NCI-H524 (cell line): ENCODE results near the gene PRUNE1.
A peak's percentile ranks its signal among the peaks of the same experiment; 100 is the strongest.

Experiments used
- DNase-seq, 2 experiments: peaks; one replicate each; lab custom pipeline; 2025; lab: John Stamatoyannopoulos, UW

The PRUNE1 gene

GRCh38 chr1:151050051-151050688 lies 41.9 kb downstream of the PRUNE1 start:
- no peak for DNase-seq

GRCh38 chr1:151051356-151052009 lies 43.2 kb downstream of the PRUNE1 start:
- DNase-seq, result no peak

- DNase-seq, result no peak
Observed at GRCh38 chr1:151054971-151055547, 46.8 kb downstream of the PRUNE1 start.

DNA sequence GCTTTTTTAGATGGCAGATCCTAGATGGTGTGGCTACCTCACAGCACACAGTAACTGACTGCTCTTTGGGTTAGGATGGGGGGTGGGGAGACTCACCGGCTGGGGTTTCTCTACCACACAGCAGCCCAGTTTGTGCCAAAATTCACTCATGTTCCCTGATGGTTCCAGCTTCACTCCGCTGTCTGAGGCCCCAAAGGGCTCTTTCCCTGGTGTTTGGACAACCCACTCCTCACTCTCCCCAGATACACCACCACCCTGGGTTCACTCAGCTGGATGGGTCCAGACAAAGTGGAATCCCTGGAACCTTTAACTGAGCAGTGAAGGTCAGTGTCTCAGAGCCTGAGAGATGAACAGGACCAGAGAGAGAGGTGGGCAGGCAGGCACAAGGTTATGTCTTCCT lies 47.3 kb downstream of the PRUNE1 start:
- no peak for DNase-seq

- DNase-seq, result no peak
Observed at GRCh38 chr1:151056149-151056548, 47.9 kb downstream of the PRUNE1 start.

GRCh38 chr1:151058692-151059091 lies 50.4 kb downstream of the PRUNE1 start:
- peak; percentile 16 to 47 for DNase-seq

DNA sequence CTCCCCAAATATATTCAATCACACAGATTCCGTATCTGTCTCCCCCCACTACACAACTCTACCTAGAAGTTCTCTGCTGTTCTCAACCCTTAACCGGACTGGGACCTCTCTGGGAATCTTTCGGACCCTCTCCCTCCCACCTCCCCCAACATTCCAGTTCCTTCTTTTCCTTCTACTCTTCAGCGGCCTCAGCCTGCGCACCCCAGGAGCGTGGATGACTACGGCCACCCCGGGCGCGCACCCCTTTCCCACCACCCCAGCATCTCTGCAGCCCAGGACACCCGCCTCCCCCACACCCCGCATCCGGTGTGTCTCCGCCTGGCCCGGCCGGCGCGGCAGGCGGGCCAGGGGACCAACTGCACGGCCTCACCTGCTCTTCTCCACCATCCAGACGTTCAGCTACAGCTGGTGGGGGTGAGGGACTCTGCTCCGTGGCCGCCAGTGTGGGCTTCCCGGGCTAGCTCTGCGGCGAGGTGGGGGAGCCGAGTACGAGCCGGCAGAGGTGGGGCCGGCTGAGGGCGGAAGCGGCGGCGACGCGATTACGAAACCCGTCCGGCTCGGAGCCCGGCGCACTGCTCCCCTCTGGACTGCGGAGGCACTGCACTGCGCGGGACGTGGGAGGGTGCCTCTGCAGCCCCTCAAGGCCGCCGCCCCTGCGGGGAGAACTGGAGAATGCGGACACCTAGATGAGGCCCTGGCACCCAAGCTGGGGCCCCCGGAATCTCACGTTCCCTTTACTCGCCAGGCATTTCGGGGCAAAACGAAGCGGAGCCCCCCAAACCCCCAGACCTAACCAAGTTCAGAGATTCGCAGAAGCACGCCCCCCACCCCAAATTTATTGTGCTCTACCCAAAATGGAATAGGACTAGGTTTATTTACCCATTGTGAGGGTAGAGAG lies 51.1 kb downstream of the PRUNE1 start, which contains the start of gene CDC42SE1:
TSS of gene CDC42SE1 (minus strand) at position 514 of the 898 bp plus-strand sequence. CDS start 3,892 bp downstream, outside the sequence.
- DNase-seq, result peak; percentile 52 to 81

DNA sequence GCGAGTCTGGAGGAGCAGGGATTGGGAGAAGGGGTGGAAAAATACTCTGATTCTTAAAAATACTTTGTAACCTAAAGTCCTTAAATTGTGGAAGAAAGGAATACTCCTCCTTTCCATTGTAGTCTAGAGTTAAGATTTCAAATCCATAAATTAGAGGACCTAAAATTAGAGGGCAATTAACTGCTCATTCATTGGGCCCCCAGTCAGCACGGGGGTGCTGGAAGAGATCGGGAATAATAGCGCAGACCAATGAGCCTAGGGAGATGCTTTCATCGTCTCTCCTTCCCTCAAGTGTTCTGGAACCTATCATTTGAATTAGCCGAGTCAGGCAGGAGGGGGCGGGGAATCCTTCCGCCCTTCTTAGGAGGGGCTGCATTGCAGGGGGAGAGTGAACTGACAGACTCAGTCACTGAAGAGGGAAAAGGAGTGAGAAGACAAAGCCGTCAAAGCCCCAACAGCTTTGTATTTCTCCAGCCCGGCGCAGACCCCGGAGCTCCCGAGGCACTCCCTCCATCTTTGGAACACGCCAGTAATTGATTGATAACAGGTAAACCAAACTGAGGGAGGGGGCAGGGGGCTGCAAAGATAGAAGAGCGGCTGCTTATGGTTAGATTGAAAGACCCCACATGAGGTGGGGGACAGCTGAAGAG lies 51.9 kb downstream of the PRUNE1 start, which contains the start of gene MLLT11:
TSS of gene MLLT11 (plus strand) at position 391 of the 650 bp plus-strand sequence. CDS start 6,828 bp downstream, outside the sequence.
- DNase-seq, result peak; percentile 88 to 95

GRCh38 chr1:151060657-151061421 lies 52.6 kb downstream of the PRUNE1 start:
- DNase-seq, result peak in 1 of 2 experiments; percentile 44

GRCh38 chr1:151061704-151062103 lies 53.5 kb downstream of the PRUNE1 start:
- DNase-seq, result no peak

- DNase-seq, result no peak
Observed at GRCh38 chr1:151062741-151063371, 54.6 kb downstream of the PRUNE1 start.

GRCh38 chr1:151065089-151065645 lies 56.9 kb downstream of the PRUNE1 start:
- no peak for DNase-seq

DNA sequence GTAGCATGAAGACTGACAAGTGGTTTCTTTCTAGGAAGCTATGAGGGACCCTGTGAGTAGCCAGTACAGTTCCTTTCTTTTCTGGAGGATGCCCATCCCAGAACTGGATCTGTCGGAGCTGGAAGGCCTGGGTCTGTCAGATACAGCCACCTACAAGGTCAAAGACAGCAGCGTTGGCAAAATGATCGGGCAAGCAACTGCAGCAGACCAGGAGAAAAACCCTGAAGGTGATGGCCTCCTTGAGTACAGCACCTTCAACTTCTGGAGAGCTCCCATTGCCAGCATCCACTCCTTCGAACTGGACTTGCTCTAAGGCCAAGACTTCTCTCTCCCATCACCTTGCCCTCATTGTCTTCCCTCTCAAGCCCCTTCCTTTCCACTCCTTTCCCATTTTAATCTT lies 58.9 kb downstream of the PRUNE1 start:
- DNase-seq, result no peak

DNA sequence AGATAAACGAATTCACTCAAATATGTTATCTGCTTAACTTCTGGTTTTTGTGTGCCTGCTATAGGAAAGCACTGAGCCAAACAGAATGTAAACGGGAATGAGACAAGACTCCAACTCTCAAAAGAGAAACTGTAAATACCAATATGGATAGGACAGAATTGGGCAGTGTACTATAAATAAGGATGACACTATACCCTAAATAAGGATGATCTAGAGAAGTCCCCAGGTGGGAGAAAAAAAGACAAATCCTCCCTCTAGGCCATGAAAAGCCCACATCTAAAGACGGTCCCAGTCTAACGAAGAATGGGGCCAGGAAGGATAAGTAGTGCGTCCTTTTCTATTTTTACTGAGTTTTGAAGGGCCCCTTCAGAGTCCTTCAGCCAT lies 60.8 kb downstream of the PRUNE1 start:
- no peak for DNase-seq

DNA sequence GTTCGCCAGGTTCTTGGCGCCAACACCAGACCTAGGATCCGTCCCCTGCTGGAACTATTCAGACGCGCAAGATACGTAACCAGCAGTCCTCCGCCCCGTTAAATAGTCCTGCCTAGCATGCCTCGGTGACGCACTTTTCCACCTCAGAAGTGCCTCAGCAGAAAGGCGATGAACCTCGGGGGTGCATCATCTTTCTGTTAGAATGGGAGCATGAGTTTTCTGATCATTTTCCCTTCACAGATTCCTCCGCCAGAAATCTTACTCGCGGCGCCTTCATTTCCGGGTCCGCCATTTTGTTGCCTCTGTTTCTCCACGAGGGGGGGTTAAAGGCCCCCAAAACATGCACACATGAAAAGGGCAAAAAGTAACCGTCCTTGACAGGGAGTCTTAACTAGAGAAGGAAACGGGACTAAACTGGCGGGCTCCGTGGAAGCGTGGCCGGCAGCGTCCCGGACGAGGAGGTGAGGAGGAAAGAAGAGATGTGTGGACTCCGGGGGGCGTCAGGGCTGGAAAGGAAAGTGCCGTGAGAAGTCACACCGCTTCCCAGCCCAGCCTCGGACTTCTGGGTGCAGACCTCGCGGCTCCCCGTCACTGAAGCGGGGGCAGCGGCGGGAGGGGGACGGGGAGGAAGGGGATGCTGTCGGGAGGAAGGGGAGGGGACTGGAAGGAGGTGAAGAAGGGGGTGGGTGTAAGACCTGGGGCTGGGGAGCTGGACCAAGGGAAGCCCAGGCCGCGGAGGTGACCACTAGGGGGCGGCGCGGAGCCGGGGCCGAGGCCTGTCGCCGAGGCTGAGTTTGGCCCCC lies 62.4 kb downstream of the PRUNE1 start, which contains the start of gene GABPB2:
TSS of gene GABPB2 (plus strand) at position 288 of the 803 bp plus-strand sequence. CDS start 17,429 bp downstream, outside the sequence.
- DNase-seq, result peak; percentile 86 to 88

DNA sequence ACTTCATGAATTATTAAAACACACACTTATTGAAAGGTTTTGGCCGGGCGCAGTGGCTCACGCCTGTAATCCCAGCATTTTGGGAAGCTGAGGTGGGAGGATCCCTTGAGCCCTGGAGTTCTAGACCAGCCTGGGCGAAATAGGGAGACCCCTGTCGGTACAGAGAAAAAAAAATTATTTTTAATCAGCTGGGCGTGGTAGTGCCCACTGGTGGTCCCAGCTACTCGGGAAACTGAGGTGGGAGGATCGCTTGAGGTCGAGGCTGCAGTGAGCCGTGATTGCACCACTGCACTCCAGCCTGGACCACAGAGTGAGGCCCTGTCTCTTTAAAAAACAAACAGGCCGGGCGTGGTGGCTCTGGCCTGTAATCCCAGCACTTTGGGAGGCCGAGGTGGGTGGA lies 64.0 kb downstream of the PRUNE1 start:
- DNase-seq, result peak in 1 of 2 experiments; percentile 14
